Stimulated activated CD8-positive, alpha-beta memory T cell treated with anti-CD3 and anti-CD28 coated beads, Interleukin-7, amount 100 ng/mL, for 24 hours (primary cell): ENCODE results near the gene STRN3.
"Not testable (repeated sequence)": the region's sequence is repeated elsewhere in the genome, so short reads cannot be mapped to it uniquely, and the experiment has no call there.

Experiments
- DNase-seq: peaks from one replicate; pipeline ENCODE4 v3.0.0-alpha.2; 2020; ENCODE audit warnings: low read depth

Gene STRN3

DNA sequence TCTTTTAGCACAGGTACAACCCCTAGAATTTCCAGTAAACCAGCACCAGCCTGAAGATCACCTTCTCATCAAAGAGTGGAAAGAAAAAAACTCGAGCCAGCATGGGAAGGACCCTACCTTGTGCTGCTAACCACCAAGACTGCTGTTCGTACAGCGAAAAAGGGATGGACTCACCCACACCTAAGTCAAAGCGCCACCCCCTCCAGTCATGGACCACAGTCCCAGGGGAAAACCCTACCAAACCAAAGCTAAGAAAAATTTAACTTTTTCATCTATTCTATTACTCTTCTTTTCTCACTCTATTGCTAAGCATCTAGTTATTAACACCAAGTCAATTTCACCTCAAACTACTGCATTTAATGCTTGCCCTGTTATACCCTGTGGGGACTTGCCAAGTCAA, 56.4 kb downstream of the STRN3 start:
- DNase-seq: not testable (repeated sequence)

DNA sequence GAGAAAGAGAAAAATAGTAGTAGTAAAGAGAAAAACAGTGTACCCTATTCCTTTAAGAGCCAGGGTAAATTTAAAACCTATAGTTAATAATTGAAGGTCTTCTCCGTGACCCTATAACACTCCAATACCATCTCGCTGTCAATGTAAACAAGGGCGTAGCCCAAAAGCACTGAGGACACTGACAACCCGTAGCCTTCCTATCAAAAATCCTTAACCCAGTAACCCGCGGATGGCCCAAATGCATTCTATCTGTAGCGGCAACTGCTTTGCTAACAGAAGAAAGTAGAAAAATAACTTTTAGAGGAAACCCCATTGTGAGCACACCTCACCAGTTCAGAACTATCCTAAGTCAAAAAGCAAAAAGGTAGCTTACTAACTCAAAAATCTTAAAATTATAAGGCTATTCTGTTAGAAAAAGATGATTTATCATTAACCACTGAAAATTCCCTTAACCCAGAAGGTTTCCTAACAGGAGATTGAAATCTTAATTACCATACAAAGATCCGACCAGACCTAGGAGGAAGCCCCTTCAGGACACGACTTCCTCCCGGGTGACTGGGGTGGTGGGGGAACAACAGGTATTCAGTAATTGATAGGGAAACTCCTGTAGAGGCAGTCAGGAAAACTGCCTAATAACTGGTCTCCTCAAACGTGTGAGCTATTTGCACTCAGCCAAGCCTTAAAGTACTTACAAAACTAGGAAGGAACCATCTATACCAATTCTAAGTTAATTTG, 58.6 kb downstream of the STRN3 start:
- not testable (repeated sequence) for DNase-seq

DNA sequence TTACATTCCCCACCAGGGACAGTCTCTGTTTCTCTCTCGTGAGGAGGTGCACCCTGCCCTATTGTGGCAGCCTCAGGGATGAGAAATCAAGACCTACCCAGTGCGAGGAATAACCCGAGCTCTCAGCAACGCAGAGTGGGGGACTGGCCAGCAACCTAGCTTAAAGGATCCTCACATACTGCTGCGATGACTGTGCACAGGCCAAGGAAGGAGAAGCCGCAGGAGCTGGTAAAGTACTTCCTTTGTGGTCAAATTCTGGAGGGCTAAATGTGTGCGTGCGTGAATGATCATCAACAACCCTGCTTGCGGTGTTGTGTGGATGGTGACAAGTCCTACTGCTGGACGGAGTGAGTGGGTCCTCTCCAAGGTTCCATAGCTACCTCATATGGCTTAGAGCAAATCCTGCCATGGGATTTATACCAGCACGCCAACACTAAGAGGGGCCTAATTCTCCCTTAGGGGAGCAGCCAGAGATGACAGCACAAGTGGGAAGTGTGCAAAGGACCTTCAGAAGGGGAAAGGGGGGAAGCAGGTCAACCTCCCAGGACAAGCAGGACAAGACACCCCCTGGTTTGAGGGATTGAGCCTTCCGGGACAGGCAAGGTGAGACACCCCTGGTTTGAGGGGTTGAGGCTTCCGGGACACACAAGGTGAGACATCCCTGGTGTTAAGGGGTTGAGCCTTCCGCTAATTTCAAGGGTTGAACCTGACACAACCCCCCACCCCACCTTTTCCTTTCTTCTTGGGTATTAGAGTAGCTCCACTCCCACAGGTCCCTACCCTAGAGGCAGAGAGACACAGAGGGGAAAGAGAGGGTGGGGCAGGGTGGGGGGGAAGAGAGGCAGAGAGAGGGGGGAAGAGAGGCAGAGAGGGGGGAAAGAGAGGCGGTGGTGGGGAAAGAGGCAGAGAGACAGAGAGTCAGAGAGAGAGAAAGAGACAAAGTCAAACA, 59.5 kb downstream of the STRN3 start:
- no peak for DNase-seq

DNA sequence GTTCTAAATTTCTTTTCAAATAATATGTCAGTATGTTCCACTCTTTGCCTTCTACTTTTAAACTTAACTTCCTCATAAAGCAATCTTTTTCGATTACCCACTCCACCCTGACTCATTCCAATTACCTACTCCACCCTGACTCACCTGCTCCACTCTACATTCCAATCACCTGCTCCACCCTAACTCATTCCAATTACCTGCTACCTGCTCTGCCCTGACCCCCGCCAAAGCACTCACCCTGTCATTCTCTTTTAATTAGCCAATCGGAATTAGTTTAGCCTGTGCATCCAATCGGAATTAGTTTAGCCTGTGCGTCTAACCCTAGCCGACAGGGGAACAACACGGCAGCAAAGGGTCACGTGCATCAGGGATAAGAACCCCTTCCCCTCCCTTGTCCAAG, 60.3 kb downstream of the STRN3 start:
- not testable (repeated sequence) for DNase-seq

DNA sequence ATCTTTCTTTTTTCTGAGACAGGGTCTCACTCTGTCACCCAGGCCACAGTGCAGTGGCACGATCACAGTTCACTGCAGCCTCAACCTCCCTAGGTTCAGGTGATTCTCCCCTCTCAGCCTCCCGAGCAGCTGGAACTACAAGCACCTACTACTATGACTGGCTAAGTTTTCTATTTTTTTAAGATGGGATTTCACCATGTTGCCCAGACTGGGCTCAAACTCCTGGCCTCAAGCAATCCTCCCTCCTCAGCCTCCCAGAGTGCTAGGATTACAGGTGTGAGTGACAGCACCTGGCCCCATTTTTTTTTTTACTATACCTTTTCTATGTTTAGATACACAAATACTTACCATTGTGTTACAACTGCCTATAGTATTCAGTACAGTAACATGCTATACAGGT, 63.6 kb downstream of the STRN3 start:
- not testable (repeated sequence) for DNase-seq

DNA sequence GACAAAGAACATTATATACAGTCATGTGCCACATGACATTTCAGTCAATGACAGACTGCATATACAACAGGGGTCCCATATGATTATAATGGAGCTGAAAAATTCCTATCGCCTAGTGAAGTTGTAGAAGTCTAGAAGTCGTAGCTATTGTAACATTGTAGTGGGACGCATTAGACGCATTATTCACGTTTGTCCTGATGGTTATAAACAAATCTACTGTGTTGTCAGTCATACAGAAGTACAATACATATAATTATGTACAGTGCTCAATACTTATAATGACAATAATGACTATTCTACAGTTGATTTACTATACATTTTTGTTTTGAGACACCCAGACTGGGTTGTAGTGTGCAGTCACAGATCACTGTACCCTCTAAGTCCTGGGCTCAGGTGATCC, 64.8 kb downstream of the STRN3 start:
- no peak for DNase-seq

DNA sequence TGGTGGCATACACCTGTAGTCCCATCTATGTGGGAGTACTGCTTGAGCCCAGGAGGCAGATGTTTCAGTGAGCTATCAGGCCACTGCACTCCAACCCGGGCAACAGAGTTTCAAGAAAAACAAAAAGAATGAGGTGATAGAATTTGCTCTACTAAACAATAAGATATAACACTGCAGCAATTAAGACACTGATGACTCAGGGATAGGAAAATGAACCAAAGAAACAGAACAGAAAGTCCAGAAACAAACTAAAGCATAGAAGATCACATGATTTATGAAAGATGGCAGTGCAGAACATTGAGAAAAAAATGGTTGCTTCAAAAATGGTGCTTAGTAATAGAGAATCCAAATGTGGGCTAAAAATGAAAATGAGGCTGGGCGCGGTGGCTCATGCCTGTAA, 66.0 kb downstream of the STRN3 start:
- DNase-seq: no peak

DNA sequence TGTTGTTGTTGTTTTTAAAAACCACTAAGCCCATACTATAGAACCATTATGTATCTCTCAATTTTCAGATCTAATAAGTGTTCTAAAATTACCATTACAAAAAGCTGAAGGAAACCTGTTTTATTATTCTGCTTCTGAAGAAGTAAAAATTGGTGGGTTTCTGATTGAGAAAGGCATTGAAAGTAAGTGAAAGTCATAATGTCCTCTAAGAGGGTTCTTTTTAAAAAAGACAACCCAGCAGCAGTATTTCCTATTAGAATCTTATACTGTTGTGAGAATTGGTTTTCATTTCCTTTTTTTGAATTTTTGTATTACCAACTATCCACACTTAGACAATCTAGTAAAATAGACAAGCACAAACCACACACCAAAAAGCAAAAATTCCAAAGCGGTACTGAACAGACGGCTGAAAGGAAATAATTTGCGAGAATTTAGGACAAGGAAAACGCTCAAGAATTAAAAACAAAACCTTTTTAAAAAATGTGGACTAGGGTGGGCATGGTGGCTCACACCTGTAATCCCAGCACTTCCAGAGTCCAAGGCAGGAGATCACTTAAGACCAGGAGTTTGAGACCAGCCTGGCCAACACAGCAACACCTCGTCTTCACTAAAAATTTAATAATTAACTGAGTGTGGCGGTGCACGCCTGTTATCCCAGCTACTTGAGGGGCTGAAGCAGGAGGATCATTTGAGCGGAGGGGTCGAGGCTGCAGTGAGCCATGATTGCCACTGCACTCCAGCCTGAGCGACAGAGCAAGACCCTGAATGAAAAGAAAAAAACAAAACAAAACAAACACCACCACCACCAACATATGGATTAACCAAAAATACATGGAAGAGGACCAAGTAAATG, 67.4 kb downstream of the STRN3 start:
- no peak for DNase-seq

DNA sequence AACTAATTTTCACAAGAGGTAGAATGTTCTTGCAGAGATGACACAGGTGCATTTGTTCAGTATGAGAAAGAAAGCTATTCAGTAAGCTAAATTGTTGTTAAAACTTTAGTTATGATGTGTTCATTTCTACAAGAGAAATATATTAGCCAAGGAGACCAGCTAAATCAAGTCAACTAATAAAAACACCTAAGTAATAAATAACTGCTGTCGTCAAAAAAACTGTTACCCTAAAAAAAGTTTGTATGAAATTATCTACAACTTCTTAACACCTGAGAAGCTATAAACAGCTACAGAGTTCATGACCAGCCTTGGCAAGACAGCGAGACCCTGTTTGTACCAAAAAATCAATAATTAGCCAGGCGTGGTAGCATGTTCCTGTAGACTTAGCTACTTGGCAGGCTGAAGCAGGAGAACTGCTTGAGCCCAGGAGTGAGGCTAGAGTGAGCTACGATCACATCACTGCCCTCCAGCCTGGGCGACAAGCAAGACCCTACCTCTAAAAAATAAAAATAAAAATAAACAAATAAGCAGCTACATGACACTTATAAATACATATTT, 68.3 kb downstream of the STRN3 start:
- DNase-seq: no peak

DNA sequence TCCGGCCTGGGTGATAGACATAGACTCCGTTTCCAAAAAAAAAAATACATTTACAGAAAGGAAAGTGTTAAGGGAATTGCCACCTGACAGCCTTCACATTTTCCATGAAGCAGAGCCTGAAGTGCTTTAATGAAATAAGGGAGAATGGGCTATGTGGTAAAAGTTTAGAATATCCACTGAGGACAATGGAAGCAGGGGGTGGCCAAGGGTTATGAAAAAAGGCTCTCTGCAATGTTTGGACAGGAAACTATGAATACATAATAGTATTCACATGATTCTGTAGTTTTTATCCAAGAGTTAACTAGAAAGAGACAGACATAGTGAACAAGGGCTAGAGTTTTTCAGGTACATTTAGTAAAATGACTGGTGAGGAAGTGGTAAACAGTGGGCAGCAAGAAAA, 76.5 kb downstream of the STRN3 start:
- no peak for DNase-seq

DNA sequence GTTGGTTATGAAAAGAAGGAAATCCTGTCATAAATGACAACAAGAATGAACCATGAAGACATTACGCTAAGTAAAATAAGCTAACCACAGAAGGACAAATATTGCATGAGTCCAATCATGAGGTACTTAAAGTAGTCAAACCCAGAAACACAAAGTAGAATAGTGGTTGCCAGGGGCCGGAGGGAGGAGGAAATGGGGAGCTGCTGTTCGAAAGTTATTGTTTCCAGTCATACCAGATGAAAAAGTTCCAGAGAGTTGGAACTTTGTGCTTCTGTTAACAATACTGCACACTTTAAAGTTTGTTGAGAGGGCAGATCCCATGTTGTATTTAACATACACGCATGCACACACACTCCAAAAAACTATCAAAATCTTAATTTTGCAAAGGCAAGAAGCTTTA, 82.5 kb downstream of the STRN3 start:
- DNase-seq: no peak

DNA sequence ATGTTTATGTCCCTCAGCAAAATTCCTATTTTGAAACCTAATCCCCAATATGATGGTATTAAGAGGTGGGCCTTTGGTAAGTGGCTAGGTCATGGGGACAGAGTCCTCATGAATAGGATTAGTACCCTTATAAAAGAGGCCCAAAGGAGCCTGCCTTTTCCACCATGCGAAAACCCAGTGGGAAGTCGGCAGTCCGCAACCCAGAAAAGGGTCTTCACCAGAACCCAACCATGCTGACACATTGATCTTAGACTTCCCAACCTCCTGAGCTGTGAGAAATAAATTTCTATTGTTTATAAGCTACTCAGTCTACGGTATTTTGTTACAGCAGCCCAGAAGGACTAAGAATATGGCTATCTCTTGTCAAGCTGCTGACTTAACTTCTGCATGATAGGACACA, 85.3 kb downstream of the STRN3 start:
- DNase-seq: no peak

DNA sequence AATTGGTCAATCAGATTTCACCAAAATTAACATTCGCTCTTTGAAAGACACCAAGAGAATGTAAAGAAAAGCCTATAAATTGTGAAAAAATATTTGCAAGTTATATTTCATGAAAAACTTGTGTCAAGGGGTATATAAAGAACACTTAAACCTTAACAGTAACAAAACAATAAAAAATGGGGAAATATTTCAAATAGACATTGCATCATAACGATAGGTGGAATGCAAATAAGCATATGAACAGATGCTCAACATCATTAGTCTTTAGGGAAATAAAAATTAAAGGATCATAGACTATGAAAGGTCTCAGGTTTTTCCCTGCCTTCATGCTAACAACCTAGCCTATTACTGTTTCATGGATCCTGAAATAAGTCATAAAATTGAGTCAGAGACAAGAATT, 87.6 kb downstream of the STRN3 start:
- DNase-seq: no peak

DNA sequence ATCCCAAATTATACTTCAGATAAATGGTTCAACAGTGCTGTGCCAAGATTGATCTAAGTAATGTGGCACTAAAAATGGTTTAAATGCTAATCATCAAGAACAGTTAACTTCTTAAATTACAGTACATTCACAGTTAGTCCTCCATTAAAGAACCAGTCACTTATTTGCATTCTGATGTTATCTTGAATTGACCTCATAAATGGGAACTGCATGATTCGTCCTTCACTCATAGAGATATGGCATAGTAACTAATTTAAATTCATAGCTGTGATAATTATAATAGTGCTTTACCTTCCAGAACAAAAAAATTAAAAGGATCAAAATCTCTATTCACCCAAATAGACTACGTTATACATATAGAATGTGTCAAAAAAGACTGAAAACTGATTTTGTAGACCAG, 90.7 kb downstream of the STRN3 start:
- no peak for DNase-seq

DNA sequence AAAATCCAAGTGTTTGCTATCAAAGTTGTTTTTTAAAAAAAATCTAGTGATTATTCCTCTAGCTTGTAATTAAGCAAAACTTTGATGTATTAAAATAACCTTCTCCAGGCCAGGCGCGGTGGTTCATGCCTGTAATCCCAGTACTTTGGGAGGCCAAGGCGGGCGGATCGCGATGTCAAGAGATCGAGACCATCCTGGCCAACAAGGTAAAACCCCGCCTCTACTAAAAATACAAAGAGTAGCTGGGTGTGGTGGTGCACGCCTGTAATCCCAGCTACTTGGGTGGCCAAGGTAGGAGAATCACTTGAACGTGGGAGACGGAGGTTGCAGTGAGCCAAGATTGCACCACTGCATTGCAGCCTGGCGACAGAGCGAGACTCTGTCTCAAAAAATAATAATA, 92.2 kb downstream of the STRN3 start:
- DNase-seq: not testable (repeated sequence)

DNA sequence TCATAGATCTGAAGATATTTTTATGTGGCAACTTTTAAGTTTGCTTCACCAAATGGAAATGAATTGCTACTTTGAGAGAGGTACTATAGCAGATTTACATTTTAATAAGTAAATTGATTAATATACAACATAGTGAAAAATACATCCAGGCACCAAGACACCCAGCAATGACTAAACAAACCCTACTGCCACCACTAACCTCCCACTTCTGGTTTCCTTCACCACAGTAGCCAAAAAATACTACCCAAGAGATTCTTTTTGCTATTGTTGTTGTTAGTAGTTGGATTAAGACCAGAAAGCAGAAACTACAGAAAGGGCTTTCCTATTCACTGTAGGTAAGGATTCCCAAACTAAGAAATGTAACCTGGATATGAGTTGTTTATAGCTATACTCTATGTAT, 97.7 kb downstream of the STRN3 start:
- DNase-seq: no peak

DNA sequence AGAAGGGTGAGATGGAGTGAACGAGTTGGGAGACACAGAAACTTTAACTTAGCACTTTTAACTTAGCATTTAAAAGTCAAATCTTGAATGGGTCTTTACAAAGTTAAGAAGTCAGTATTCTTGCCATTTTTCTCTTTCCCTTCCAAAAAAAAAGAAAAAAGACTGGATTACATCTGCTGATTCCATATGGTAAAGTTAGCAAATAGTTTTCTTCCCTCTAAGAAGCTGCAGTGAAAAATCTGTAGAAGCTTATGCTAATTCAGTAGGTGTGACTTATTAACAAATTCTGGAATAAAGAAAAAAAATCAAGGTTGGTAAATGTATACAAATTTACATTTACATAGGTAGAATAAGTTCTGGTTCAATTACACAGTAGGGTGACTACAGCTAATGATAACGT, 100.9 kb downstream of the STRN3 start:
- DNase-seq: no peak

DNA sequence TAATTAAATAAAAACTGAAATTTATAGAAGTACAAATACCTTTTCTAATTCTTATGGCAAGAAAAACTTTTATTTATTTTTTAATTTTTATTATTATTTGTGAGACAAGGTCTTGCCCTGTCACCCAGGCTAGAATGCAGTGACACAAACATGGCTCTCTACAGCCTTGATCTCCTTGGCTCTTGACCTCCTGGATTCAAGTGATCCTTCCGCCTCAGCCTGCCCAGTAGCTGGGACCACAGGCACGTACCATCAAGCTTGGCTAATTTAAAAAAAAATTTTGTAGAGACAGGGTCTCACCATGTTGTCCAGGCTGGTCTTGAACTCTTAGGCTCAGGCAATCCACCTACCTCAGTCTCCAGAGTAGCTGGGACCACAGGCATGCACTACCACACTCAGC, 104.4 kb downstream of the STRN3 start:
- DNase-seq: no peak

DNA sequence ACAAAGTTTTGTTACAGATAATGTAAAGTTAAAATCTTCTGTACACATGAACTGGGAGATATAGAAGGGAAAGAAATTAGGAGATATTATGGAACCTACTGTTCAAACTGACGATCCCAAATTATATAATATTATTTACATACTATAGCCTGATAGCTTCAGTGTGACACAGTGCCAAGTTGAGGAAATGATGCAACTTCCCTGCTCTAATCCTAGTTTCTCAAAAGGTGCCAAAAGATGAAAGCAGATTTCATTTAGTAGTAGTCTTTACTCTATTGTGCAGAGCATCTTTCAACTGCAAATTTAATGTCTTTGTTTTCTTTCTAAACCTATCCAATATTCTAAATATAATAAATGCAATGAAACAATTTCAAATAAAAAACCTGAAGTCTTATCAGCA, 104.9 kb downstream of the STRN3 start:
- DNase-seq: no peak

DNA sequence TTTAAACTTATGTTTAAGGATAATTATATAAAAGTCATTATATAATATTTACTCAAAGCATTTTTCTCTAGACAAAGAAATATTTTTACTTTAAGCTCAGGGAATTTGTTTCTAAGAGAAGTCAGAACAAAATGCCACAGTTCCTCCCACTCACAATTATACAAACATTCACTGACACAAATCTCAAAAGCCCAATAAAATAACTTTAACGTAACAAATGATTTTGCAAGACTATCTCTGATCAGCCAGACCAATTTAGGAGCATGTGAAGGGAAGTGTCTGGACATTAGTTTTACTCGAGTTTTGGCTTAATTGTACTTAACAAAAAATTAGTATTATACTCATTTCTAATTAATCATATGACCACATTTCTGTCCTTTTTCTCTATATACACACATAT, 110.6 kb downstream of the STRN3 start:
- DNase-seq: no peak

DNA sequence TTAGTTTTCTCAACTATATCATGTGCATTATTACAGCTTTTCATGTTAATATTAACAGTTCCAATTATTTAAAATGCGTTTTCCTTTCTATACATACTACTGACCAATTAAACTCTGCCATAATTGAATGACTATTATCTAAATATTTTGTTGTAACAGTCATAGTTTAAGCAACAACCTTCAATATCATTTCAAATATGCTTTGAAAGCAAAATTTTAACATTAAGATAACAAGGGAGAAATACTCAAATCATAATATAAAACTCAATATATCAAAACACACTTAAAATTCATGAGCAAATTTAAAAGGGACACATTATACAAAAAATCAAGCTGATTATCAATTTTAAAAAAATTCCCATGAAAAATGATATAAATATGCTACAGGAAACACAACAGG, 111.4 kb downstream of the STRN3 start:
- no peak for DNase-seq

DNA sequence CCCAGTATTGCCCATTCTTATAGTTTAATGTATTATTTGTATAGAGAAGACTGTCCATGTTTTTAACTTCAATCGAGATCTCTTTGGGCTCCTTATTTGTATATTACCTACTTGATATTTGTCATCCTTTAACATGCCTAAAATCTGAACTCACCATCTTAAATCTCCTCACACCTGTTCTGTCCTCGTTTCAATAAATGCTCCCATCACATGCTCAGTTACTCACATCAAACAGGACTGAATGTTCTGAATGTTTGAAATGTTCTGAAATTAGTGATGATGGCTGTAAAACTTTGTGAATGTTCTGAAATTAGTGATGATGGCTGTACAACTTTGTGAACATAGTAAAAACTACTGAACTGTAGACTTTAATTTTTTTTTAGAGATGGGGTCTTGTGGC, 117.4 kb downstream of the STRN3 start:
- no peak for DNase-seq
